SK-N-MC (cell line): ENCODE data around the gene KIF1A.

Experiments used
- EZH2 ChIP-seq: fragments of 200-600 bp; sonication (generic); IDR thresholded peaks from one replicate; pipeline ENCODE4 v1.6.1; 2017; ENCODE audit warnings: antibody characterized with exemption
- FOXP2 ChIP-seq: optimal IDR thresholded peaks from 2 replicates; pipeline ENCODE3; 2011; ENCODE audit warnings: mild to moderate bottlenecking, moderate library complexity; ENCODE audit not compliant: insufficient read depth; ENCODE audit errors: extremely low read length, control extremely low read depth
- POLR2AphosphoS5 ChIP-seq: IDR thresholded peaks from 2 replicates; pipeline ENCODE4 v1.6.1; 2012; ENCODE audit warnings: mild to moderate bottlenecking, low read depth, low read length, borderline replicate concordance

DNA sequence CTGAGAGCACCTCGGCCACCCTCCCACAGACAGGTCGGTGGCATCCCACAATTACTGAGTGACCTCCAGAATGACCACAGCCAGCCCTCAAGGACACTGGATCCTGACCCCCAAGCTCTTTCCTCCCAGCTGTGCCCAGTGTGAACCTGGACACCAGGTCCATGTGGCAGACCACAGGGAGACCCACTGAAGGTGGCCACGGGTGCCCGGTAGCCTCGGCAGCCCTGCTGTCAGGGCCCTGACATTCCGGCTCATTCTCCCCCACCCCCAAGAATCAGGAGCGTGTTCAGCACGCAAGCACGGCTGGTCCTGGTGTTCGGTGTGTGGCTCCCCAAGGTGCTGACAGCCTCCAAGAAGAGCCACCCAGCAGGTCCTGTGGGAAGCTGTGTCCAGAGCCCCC lies 95.6 kb downstream of the KIF1A start:
- TF ChIP-seq POLR2AphosphoS5 (no peak), EZH2 (no peak), FOXP2 (no peak)
